ENCODE results near the gene NUP62.

Gene NUP62

GRCh38 chr19:49931293-49932040 lies 2.2 kb upstream of the NUP62 start:
- no peak overlapping the region for H3K9ac ChIP-seq
- H3K4me1 ChIP-seq (ENCODE audit: low read depth, poor library complexity, severe bottlenecking), result peaks cover 20% of the 10 kb centered on the region
- H3K27ac ChIP-seq, result no peak overlapping the region
- no peaks in the 10 kb centered on the region for H3K27me3 ChIP-seq (ENCODE audit: insufficient read depth, low read depth)
- 0 out of 2 replicates have a peak overlapping the region, but pooled peaks have one; percentile 44 for H3K4me2 ChIP-seq
- H3K4me3 ChIP-seq (IDR thresholded peaks at IDR 0.05; ENCODE audit: insufficient read depth, low read depth, low read length), result no peak overlapping the region
- H4K20me1 ChIP-seq (ENCODE audit: insufficient read depth), result peaks cover 3% of the 10 kb centered on the region; the same call in 1 of the 2 replicates
- no peak for TF ChIP-seq CTCF (conservative IDR thresholded peaks at IDR 0.05; ENCODE audit: low read depth, low read length)
- H2AFZ ChIP-seq (ENCODE audit: low read depth), result no peak overlapping the region
- peaks cover 12% of the 10 kb centered on the region; the same call in 1 of the 2 replicates for H3K36me3 ChIP-seq (ENCODE audit: insufficient read depth)
- H3K79me2 ChIP-seq (ENCODE audit: insufficient read depth, low read depth), result peaks cover 51% of the 10 kb centered on the region

- H3K79me2 ChIP-seq (ENCODE audit: insufficient read depth, low read depth), result peaks cover 60% of the 10 kb centered on the region
- H2AFZ ChIP-seq (ENCODE audit: low read depth), result no peak overlapping the region
- H3K9ac ChIP-seq, result no peak overlapping the region
- no peaks in the 10 kb centered on the region for H3K27me3 ChIP-seq (ENCODE audit: insufficient read depth, low read depth)
- H4K20me1 ChIP-seq (ENCODE audit: insufficient read depth), result peaks cover 3% of the 10 kb centered on the region; the same call in 1 of the 2 replicates
- no peak for TF ChIP-seq CTCF (conservative IDR thresholded peaks at IDR 0.05; ENCODE audit: low read depth, low read length)
- no peak overlapping the region for H3K4me3 ChIP-seq (IDR thresholded peaks at IDR 0.05; ENCODE audit: insufficient read depth, low read depth, low read length)
- H3K4me2 ChIP-seq, result peak overlapping the region; percentile 44
- no peak overlapping the region for H3K27ac ChIP-seq
- peaks cover 12% of the 10 kb centered on the region; the same call in 1 of the 2 replicates for H3K36me3 ChIP-seq (ENCODE audit: insufficient read depth)
- H3K4me1 ChIP-seq (ENCODE audit: low read depth, poor library complexity, severe bottlenecking), result peaks cover 28% of the 10 kb centered on the region
These were observed 1.2 kb upstream of the NUP62 start for GRCh38 chr19:49930483-49931011.

- peak overlapping the region; percentile 43; the same call in 1 of the 2 replicates for H2AFZ ChIP-seq (ENCODE audit: low read depth)
- peaks cover 35% of the 10 kb centered on the region for H3K4me1 ChIP-seq (ENCODE audit: low read depth, poor library complexity, severe bottlenecking)
- peaks cover 67% of the 10 kb centered on the region for H3K79me2 ChIP-seq (ENCODE audit: insufficient read depth, low read depth)
- H3K4me3 ChIP-seq (IDR thresholded peaks at IDR 0.05; ENCODE audit: insufficient read depth, low read depth, low read length), result no peak overlapping the region
- H3K27ac ChIP-seq, result peak overlapping the region; percentile 98
- H3K9ac ChIP-seq, result peak overlapping the region; percentile 99
- no peaks in the 10 kb centered on the region for H3K27me3 ChIP-seq (ENCODE audit: insufficient read depth, low read depth)
- H3K36me3 ChIP-seq (ENCODE audit: insufficient read depth), result peaks cover 12% of the 10 kb centered on the region; the same call in 1 of the 2 replicates
- H3K4me2 ChIP-seq, result peak overlapping the region; percentile 53
- peaks cover 3% of the 10 kb centered on the region; the same call in 1 of the 2 replicates for H4K20me1 ChIP-seq (ENCODE audit: insufficient read depth)
- TF ChIP-seq CTCF (conservative IDR thresholded peaks at IDR 0.05; ENCODE audit: low read depth, low read length), result 0 out of 2 replicates have a peak, but pooled peaks have one; percentile 13
These were observed 543 bp upstream of the NUP62 start for GRCh38 chr19:49929611-49930482.

GRCh38 chr19:49927526-49928264 lies 1.6 kb downstream of the NUP62 start:
- Histone ChIP-seq H2AFZ (ENCODE audit: low read depth) (no peak overlapping the region), H3K9ac (no peak overlapping the region; the same call in 1 of the 2 replicates), H3K4me2 (peak overlapping the region; percentile 53), H3K27ac (peak overlapping the region; percentile 98; the same call in 1 of the 2 replicates), H3K4me3 (IDR thresholded peaks at IDR 0.05; ENCODE audit: insufficient read depth, low read depth, low read length) (no peak overlapping the region), H3K36me3 (ENCODE audit: insufficient read depth) (peaks cover 18% of the 10 kb centered on the region; the same call in 1 of the 2 replicates), H3K79me2 (ENCODE audit: insufficient read depth, low read depth) (peaks cover 89% of the 10 kb centered on the region), H3K4me1 (ENCODE audit: low read depth, poor library complexity, severe bottlenecking) (peaks cover 57% of the 10 kb centered on the region), H4K20me1 (ENCODE audit: insufficient read depth) (peaks cover 3% of the 10 kb centered on the region; the same call in 1 of the 2 replicates), H3K27me3 (ENCODE audit: insufficient read depth, low read depth) (no peaks in the 10 kb centered on the region)
- TF ChIP-seq CTCF (conservative IDR thresholded peaks at IDR 0.05; ENCODE audit: low read depth, low read length), result no peak

Data from KMS-11 (cell line).